Stimulated activated CD4-positive, alpha-beta T cell treated with anti-CD3 and anti-CD28 coated beads, Interleukin-1b, Interleukin-23, amount 100 ng/mL, for 1 hour (primary cell): ENCODE measurements around the gene SLC2A6.

ENCODE experiments used
- DNase-seq, 2 donors: peaks; one replicate each; pipeline ENCODE4 v3.0.0-alpha.2; 2020; ENCODE audit warnings: low read depth in 2 of 2

The SLC2A6 gene

DNA sequence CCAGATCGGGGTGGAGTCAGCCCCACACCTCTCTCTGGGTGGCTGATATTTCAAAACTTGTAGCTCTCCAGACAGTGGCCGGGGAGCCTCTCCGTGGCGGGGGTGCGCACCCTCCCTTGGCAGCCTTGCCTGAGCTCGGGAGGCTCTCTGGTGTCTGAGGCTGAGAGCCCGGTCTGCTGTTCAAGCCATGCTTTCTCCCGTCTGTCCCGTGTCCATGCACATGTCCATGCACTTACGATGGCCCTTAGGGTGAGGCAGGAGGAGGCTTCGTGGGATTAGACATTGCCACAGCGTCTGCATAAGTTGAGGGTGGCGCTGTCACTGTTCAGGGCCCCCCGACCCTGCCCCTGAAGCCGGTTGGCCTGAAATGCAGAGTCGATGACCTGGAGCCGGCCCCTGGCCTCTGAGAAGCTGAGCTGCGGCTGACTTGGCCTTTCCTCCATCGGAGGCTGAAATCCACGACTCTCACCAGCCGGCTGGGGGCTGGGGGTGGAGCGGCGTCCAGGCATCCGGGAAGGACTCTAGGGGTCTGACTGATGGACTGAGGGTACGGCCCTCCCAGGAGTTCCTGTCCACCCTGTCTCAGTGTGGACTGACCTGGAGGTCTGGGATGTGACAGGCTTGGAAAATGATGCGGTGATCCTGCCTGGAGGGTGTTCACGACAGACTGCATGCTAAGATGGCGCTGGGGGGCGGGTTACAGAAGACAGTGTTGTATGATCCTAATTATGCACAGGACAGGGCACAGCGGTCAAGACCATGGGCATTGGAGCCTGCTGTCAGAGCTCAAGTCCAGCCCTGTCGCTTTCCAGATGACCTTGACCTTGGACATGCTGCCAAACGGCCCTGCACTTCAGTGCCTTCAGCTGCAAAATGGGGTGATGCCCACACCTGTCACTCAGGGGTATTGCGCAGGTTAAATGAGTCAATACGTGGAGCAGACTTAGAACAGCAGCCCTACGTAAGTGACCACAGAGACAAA is 18.3 kb upstream of the SLC2A6 start:
- DNase-seq = no peak

DNA sequence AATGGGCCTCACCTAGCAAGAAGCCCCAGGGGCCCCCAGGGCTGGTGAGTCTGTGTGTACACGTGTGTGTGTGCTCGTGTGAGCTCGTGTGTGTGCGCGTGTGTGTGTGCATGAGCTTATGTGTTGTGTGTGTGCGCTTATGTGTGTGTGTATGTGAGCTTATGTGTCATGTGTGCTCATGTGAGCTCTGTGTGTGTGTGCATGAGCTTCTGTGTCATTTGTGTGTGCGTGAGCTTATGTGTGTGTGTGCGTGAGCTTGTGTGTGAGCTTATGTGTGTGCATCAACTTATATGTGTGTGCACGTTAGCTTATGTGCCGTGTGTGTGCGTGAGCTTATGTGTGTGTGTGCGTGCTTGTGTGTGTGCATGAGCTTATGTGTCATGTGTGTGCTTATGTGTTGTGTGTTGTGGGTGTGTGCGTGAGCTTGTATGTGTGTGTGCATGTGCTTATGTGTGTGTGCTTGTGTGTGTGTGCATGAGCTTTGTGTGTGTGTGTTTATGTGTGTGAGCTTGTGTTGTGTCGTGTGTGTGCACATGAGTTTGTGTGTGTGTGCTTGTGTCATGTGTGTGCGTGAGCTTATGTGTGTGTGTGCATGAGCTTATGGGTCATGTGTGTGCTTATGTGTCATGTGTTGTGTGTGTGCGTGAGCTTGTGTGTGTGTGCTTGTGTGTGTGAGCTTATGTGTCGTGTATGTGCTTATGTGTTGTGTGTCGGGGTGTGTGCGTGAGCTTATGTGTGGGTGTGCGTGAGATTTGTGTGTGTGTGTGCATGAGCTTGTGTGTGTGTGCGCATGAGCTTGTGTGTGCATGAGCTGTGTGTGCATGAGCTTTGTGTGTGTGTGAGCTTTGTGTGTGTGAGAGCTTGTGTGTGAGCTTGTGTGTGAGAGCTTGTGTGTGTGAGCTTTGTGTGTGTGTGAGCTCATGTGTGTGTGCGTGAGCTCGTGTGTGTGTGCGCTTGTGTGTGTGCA is 16.7 kb upstream of the SLC2A6 start:
- no peak for DNase-seq

DNA sequence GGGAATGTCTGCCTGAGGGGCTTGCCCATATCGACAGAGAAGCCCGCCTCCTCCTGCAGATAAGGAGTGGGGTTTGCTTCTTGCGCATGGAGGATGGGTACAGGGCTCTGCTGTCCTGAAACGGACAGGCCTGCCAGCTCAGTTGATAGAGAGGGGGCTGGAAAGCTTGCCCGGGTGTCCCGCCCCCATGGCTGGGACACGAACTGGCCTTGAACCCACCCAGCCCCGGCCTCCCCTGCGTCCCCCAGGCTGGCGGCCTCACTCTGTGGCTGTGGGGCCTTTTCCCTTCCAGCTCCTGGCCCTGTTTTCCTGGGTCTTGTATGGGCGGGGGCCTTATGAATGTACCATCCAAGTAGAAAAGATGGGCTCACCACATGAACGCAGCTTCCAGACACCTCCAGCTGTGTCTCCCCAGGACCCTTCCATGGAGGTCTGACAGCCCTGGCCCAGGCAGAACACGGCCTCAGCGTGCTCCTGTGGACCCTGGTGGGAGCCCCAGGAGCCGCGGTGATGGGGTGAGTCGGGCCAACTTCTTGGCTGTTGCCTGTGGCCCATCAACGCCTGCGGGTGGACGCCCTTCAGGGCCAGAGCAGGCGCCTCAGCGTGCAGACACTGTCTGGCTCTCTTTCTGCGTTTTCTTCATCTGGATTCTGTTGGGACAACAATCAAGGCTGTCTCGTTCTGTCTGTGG is 15.9 kb upstream of the SLC2A6 start:
- no peak for DNase-seq

DNA sequence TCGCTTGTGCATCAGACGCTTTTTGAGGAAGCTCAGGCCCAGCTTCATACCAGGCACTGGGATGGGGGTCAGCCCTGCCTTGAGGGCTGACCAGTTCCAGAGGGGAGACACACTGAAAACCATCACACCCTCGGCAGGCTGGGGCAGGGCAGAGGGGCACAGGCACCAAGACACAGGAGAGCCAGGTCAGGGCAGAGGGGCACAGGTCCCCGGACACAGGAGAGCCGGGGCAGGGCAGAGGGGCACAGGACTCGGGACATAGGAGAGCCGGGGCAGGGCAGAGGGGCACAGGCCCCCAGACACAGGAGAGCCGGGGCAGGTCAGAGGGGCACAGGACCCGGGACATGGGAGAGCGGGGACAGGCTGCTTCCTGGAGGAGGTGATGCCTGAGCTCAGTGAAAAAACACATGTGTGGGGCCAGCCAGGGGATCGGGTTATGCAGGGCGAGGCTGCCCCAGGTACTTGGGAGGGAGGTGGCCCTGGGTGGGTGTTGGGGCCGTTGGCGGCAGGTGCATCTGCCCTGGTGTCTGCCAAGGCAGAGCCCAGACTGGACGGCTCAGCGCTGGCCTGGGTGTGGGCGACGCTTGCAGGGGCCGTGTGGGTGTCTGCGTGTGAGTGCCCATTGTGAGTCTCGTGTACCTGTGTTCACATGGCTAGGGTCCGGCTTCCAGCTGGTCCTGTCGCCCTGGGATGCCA is 15.1 kb upstream of the SLC2A6 start:
- DNase-seq = no peak

DNA sequence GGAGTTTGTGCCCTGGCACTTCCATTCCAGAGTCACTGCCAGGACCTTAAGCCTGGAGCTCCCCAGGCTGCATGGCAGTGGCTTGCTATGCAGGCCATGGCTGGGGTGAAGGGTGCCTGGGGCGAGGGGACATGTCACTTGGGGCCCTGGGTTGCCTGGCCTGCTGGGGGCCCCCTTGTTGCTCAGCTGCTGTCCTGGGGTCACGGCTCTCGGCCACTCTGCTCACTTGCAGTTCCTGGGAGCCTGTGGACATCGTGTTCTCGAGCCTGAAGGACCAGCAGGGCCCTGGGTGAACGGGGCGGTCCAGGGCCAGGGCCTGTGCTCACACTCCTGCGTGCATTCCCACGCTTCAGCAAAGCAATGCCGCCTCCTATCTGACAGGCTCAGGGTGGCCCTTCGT is 14.5 kb upstream of the SLC2A6 start:
- no peak for DNase-seq

DNA sequence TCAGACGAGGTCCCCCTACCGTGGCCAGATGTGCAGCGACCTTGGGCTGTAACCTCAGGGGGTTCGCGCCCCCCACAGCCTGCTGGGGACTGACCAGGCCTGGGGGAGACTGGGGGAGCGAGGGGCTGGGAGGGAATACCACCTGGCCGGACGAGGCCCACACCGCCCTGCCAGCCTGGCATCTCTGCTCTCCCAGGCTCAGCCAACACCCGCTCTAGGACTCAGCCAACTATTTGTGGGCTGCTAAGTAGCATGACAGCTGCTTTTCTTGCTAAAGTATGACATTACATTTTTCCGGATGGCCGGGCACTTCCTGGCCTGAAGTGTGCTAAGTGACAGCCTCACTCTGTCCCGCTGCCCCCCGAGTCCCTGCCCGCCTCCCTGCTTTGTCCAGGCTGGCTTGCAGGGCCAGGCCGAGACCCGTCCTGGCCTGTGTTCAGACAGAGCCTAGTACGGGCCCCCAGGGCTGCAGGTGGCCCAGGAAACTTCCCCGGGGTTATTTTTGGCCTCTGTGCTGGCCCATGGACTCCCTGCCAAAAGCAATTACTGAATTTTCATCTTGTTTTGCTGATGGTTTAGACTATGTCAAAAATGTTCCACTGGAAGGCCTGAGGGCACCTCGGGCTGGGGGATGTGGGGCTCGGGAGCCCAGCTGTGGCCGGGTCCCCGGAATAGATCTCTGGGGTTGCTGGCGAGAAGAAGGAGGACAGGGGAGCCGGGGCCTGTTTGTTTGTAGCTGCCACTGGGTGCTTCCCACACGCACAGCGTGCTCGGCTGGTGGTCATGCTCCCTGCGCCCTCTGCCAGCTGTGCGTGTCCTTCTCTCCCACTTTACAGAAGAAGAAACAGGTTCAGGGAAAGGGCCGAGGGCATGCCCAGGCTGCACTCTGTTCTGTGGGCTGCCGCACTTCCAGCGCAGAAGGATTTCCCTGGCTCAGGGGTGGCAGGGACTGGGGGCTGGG is 13.4 kb upstream of the SLC2A6 start:
- DNase-seq = no peak

DNA sequence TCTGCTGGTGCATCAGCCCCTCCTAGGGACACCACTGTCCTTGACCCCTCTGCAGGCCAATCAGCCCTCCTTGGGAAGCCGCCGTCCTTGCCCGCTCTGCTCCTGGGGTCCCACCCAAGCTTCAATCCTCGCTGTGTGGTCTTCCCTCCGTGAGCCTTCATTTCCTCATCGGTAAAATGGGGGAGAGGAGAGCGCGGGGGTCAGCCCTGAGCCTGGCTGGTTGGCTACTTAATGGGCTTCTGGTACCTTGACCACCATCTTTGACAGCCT is 12.7 kb upstream of the SLC2A6 start:
- DNase-seq = no peak

DNA sequence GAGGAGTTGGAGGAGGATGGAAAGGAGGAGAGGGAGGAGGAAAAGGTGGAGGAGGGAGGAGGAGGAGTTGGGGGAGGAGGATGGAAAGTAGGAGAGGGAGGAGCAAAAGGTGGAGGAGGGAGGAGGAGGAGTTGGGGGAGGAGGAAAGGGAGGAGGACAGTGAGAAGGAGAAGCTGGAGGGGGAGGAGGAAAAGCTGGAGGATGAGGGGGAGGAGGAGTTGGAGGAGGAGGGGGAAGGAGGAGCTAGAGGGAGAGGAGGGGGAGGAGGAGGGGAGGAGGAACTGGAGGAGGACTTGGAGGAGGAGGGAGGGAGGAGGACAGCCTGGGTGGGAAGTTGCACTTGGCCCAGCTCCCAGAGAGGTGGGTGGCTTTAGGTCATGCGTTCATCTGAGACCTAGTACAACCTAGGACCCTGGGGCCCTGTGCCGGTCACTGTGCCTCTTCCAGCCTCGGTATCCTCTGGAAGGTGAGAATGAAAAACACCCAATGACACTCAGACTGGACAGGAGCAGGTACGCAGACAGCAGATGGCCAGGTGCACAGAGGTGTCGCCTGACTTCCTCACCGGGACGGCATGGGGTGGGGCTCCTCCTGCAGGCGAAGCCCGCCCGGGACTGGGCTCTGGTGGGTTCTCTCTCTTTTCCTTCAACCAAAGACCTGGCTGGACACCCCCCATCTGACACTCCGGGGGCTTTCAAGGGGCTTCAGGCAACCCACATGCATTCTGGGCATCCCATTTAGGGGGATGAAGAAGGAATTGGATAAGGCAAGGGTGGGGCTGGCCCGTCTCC is 12.2 kb upstream of the SLC2A6 start:
- DNase-seq = no peak

DNA sequence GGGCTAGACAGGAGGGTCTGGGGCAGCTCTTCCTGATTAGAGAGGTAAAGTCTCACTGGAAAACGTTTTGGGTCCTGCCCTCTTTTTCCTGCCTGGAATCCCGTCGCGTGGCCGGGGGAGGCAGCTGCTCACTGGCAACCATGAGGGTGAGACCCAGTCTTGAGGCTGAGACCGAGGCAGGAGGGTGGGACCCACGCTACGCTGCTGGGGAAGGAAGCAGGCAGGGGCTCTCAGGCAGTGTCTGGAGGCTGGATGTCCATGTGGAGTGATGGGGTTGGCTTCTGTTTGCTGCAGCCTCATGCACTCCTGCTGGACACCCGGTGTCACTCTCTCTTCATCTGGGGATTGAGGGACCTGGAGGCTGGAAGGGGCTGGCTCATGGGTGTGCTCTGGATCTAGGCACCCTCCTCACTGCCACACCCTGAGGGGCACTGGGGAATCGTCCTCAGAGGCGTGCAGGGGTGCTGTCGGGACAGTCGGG is 11.3 kb upstream of the SLC2A6 start:
- no peak for DNase-seq

DNA sequence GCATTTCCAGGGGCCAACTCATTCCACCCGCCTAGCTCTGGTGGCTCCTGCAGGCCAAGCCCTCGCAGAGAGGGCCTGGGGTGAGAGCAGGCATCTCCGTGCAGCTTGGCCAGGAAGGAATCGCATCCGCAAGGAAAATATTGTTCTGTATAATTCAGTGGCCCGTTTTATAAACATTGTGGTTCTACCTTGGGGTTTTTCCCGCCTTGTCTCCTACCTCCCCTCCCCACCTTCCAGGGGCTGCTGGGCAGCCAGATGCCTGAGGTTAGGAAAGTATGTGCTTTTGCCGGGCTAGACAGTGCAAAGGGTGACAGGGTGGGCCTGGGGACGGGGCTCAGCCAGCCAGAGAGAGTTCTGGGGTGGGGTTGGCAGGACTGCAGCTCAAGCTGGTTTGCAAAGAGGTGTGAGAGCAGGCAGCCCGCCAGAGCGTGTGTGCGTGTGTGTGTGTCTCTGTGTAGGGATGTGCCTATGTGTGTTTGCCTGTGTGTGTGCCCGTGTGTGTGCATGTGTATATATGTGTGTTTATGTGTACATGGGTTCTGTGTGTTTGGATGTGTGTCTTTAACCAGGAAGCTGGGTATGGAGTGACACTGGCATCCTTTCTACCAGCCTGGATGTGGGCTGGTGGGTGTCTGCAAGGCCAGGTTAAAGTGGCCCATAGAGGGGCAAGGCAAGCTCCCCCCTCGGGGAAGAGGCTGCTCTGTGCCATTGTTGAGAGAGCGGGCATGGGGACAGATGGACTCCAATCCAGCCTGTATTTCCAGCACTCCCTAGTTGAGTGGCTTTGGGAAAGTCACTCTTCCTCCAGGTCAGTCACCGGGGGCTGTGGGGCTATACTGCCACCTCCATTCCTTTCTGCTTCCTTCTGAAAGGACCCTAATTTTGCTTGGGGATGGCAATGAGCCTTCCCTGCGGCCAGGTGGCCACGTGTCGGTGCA is 10.6 kb upstream of the SLC2A6 start:
- no peak for DNase-seq

DNA sequence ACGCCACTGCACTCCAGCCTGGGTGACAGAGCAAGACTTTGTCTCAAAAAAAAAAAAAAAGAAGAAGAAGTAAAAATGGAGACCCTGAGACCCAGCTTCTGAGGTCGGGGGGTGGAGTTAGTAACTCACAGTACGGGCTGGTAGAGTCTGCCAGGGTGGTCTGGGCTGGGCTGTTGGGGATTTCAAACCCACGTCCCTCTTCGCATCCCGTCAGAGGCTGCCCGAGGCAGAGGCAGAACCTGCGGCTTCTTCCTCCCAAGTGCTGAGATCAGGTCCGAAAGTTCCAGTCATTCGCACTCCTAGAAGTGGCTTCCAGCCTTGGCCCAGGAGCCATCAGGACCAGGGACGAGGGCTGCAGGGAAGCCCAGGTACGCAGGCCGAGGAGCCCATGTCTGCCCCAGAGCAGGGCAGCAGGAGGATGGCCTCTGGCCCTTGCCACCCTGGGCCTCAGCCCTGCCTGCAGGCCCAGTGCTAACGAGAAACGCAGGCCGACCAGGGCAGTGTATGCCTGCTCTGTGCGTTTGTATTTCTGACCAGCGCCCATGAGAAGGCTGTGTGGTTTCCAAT is 9.9 kb upstream of the SLC2A6 start:
- no peak for DNase-seq

DNA sequence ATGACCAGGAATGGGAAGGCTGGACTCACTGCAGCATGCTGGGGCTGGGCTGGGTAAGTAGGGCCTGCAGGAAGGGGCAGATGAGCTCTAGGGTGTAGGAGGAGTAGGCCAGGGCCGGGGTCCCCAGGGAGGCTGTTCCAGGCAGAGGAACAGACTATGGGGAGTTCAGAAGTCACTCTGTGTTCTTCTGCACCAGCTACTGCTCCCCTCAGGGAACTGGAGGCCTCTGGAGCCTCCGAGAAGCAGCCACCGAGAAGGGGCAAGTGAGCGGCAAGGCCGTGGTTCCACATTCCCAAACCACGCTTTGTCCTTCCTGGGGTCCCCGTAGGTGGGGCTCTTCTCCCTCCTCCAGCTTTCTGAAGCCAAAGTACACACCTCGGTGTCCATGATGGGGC is 8.4 kb upstream of the SLC2A6 start:
- no peak for DNase-seq

DNA sequence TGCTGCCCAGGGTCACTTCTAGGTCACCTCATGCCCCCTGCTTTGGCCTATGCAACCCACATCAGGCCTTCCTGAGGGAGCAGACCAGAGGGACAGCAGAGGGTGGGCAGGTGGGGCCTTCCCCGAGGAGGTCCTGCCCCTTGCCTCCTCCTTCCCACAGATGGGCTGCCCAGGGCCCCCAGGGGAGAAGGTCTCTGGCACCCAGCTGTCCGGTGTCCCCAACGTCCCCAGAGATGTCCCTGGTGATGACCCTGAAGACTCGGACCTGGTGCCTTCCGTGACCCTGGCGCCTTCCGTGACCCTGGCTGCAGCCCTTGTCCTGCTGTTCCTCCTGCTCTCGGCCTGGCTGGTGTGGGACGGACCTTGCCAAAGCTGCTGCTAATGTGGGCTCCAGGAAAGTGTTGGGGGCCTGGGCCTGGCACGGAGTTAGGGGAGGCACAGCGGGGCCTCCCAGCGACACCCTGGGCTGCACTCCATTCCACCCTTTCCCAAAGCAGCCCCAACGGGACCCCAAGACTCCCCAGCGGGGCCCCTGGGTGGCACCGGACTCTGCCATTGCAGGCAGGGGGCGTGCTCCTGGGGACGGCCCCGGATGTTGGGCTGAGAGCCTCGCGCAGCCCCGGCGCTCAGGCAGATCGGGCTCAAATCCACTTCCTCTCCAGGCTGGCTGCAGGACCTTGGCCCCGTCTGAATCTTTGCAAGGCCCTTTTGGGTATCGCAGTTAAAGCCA is 6.8 kb upstream of the SLC2A6 start:
- DNase-seq = no peak

DNA sequence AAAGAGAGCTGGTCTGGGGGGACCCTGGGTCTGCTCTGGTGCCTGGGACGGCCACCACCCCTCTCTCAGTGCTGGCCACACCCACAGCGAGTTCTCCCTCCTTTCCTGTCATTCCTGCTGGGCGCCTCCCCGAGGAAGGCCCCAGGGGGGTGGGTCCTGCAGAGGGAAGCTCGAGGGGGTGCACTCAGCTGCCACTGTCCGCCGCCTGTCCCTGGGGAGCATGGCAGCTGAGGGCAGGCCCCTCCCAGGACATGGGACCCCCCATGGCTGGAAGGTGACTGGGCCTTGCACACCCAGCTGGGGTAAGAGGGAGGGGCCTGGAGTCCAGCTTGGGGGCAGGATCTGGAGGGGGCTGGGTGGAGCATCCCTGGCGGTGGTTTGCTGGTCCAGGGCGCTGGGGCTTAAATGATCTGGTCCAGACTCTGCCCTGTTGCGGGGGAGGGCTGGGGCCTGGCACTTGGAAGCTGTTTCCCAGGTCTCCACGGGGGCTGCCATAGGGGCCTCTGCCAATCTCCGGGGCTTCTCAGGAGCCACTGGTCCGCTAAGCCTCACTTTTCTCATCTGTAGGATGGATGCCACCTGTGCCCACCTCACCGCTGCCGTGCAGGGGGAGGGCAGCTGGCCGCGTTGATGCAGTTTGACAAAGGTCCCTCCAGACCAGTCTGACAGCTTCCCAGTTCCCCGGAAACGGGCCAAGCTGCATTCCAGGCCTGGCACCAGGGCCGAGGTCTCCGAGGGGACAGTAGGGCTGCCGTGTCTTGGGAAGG is 6.0 kb upstream of the SLC2A6 start:
- no peak for DNase-seq

DNA sequence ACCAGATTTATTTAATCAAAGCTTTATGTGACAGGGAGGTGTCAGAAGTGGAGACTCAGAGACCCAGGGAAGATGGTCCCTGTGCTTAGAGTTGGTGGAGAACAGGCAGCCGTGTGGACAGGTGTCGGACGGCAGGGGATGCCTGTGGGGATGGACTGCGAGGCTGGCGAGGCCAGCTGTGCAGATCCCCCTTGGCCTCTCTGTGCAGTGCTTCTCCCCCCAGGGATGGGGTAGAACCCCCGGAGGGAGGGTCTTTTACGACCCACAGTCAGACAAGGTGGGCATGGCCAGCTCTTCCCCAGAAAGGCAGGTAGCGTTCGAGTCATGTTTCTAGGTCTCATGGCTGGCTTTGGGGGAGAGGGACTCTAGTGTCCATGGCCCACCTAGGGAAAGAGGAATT is 4.7 kb upstream of the SLC2A6 start:
- no peak for DNase-seq

DNA sequence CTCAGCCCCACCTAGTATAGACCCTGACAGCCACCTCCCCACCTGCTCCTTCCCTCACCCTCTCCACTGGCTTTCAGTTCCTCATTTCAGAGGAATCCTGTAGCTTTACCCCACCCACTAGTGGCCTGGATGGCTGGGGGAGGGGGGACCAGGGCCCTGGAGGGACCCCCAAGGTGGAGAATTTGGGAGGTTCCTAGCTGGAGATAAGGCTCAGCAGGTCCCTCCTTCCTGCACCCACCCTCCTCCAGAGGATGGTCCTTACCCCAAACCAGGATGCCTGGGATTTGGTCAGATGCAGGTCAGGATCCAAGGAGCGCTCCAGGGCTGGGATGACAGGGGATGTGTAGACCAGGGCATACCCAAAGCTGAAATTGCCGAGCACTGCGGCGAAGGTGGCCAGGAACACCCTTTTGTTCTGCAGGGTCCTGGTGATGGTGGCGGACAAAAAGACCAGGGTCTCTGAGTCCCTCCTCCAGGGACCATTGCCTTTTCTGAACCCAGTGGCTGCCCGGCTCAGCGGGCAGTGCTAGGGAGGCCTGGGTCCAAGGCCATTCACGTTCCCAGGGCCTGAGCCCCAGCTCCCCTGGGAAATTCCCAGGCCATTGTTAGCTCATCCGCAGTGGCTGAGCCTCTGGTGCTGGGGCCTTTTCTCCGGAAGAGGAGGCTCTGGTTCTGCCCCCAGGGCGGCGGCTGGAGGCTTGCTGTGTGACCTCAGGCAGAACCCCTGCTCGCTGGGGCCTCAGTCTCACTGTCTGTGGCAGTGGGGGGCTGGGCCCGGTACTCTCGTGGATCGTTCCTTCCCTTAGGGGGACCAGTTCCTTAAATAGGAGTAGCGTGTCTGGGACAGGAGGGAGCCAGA is 678 bp downstream of the SLC2A6 start:
- DNase-seq = no peak
